ENCODE results near the gene EVI5L. TPM values are rescaled to one million over a fixed set of nuclear protein-coding genes. Genes with fewer than 3 reads are reported as not detected.

Gene EVI5L
- total and polyA plus RNA-seq, 2 of the 8 experiments (the other 6 are each of a cell fraction or from before 2014, with no cell fraction given) = 7.2 to 11.0 TPM

DNA sequence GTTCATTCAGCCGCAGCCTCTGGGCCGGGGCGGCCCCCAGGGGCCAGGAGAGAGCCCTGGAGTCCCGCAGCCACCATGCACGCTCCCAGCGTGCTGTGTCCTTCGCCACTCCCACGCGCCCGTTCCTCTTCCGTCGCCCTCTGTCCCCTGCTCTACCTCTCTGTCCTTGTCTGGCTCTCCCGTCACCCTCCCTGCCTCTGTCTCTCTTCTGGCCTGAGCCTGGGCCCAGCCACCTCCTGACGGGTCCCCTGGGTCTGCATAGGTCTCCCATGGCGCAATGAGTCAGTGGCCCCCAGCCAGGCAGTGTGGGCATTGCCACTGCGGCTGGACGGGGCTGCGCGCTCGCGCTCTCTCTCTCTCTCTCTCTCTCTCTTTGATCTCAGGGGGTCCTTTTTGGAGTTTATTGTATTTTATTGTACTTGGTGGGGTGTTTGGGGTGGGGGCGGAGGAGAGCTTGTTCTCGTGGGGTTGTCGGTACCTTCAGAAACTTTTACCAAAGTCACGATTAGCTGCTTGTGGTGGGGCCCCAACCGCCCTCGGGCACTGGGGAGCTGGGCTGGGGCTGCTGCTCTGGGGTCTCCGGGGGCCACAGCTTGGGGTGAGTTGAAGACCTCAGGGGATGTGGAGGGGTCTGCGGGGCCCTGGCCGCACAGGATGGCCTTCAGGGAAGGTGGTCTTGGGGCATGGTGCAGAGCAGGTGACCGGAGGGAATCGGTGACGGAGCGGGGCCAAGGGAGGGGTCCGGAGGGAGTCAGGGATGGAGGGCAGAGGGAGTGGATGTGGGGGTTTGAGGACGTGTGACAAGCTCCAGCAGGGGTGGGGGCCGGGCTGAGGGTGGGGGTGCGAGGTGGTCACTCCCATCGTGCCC, 82.9 kb downstream of the EVI5L start (continued):
- TF ChIP-seq KDM1A (IDR thresholded peaks at IDR 0.05; ENCODE audit: borderline replicate concordance, low read length) = no peak
- no peak for TF ChIP-seq HDAC2 (IDR thresholded peaks at IDR 0.05; ENCODE audit: borderline replicate concordance in 1 of 2, low read depth in 2 of 2, low read length in 2 of 2)
